Stomach (tissue), 9 donors: ENCODE results near the gene KRT6B. TPM values are rescaled to one million over a fixed set of nuclear protein-coding genes. Genes with fewer than 3 reads are reported as not detected.

Source experiments
- DNase-seq, 2 donors: peaks; one replicate each; pipeline versions ENCODE4 v3.0.0 to v3.0.0-alpha.2; 2013 to 2019
- H3K27ac ChIP-seq, 5 donors: fragments of 200-600 bp in 4 of 5; sonication (generic) in 4 of 5; one replicate each; pipeline ENCODE4 v1.5.1; 2013 to 2019; ENCODE audit warnings: mild to moderate bottlenecking in 1 of 5, moderate library complexity in 1 of 5
- H3K27me3 ChIP-seq, 3 donors: fragments of 200-600 bp; sonication (generic); one replicate each; pipeline ENCODE4 v1.5.1; 2017 to 2019; ENCODE audit warnings: mixed run types in 1 of 3
- H3K36me3 ChIP-seq, 4 donors: fragments of 200-600 bp; sonication (generic); 1 replicate in 3 of 4; 2 replicates in 1 of 4; pipeline ENCODE4 v1.5.1; 2016 to 2019
- H3K4me1 ChIP-seq, 4 donors: fragments of 200-600 bp; sonication (generic); one replicate each; pipeline ENCODE4 v1.5.1; 2016 to 2019
- H3K4me3 ChIP-seq, 4 donors: fragments of 200-600 bp; sonication (generic) in 3 of 4; one replicate each; pipeline ENCODE4 v1.5.1; 2016 to 2019; ENCODE audit warnings: mild to moderate bottlenecking in 1 of 4
- H3K9me3 ChIP-seq, 4 donors: fragments of 200-600 bp; sonication (generic); one replicate each; pipeline ENCODE4 v1.5.1; 2016 to 2019
- EP300 ChIP-seq: sonication (generic); formaldehyde crosslinking; IDR thresholded peaks from one replicate; pipeline ENCODE4 v1.6.1; 2017; ENCODE audit warnings: antibody characterized with exemption
- POLR2A ChIP-seq, 4 donors: fragments of 450-650 bp; IDR thresholded peaks; one replicate each; pipeline ENCODE4 v1.6.1; 2016; ENCODE audit warnings: antibody characterized with exemption in 4 of 4, control low read depth in 2 of 4, mild to moderate bottlenecking in 1 of 4, moderate library complexity in 1 of 4
- POLR2AphosphoS5 ChIP-seq, 3 donors: sonication (generic); formaldehyde crosslinking; IDR thresholded peaks; one replicate each; pipeline ENCODE4 v1.6.1; 2016; ENCODE audit warnings: antibody characterized with exemption in 3 of 3
- WGBS, 5 donors: extraction: QIAGEN DNeasy Blood & Tissue Kit in 3 of 5; methylation state at CpG; one replicate each; pipeline versions ENCODE4 v1.1.5 to v1.1.7; 2013 to 2018; 5-methylcytosine and 5-hydroxymethylcytosine counted together
- intact Hi-C: fragments of 100-400 bp; cut with DNase I; formaldehyde crosslinking; loops from one replicate; pipeline ENCODE4 v1.15.1; 2023; ENCODE audit warnings: low total_unique reads
- polyA plus RNA-seq, 3 donors: library from polyadenylated mRNA; stranded (reverse); fragments of 200-250 nt; gene quantifications; one replicate each; pipeline ENCODE4 v1.2.3, GENCODE V29; 2013
- total RNA-seq, 5 donors: library from RNA; depleted of rRNA; stranded (reverse); fragments of >200 nt; gene quantifications; one replicate each; pipeline versions ENCODE4 v1.1.0 to v1.2.3, GENCODE V29; 2014 to 2016
- TF ChIP-seq, protein P1 (sequence below), 7 experiments: fragments of 450-650 bp in 4 of 7; fragments of 200-600 bp in 3 of 7; sonication (generic) in 3 of 7; IDR thresholded peaks; one replicate each; pipeline ENCODE4 v1.5.1; 2016 to 2019; ENCODE audit warnings: antibody characterized with exemption in 7 of 7, control low read depth in 2 of 7, mild to moderate bottlenecking in 1 of 7
- donor health status: healthy with polysubstance abuse.
- donor health status: Bipolar disorder and iron deficiency.
- donor health status: healthy.

The KRT6B gene
- total and polyA plus RNA-seq, 8 donors, result 0.46 to 9.2 (median 0.55) TPM; not detected in 5

GRCh38 chr12:52474212-52474611, 22.3 kb upstream of the KRT6B start:
- Histone ChIP-seq H3K36me3 (no peaks in the 10 kb centered on the region), H3K27ac (no peak overlapping the region), H3K27me3 (no peaks in the 10 kb centered on the region), H3K4me1 (no peaks in the 10 kb centered on the region), H3K4me3 (no peak overlapping the region), H3K9me3 (no peaks in the 10 kb centered on the region)
- DNase-seq, result no peak
- intact Hi-C loops, result no loop called here
- TF ChIP-seq POLR2A (IDR thresholded peaks at IDR 0.05) (no peak), POLR2AphosphoS5 (IDR thresholded peaks at IDR 0.05) (no peak), EP300 (no peak)
- TF ChIP-seq, protein P1, sequence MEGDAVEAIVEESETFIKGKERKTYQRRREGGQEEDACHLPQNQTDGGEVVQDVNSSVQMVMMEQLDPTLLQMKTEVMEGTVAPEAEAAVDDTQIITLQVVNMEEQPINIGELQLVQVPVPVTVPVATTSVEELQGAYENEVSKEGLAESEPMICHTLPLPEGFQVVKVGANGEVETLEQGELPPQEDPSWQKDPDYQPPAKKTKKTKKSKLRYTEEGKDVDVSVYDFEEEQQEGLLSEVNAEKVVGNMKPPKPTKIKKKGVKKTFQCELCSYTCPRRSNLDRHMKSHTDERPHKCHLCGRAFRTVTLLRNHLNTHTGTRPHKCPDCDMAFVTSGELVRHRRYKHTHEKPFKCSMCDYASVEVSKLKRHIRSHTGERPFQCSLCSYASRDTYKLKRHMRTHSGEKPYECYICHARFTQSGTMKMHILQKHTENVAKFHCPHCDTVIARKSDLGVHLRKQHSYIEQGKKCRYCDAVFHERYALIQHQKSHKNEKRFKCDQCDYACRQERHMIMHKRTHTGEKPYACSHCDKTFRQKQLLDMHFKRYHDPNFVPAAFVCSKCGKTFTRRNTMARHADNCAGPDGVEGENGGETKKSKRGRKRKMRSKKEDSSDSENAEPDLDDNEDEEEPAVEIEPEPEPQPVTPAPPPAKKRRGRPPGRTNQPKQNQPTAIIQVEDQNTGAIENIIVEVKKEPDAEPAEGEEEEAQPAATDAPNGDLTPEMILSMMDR (IDR thresholded peaks at IDR 0.05), result no peak
- WGBS, 5 donors, result 89 to 98% (median 90%) methylated on average over 2 of the region's 2 CpGs

DNA sequence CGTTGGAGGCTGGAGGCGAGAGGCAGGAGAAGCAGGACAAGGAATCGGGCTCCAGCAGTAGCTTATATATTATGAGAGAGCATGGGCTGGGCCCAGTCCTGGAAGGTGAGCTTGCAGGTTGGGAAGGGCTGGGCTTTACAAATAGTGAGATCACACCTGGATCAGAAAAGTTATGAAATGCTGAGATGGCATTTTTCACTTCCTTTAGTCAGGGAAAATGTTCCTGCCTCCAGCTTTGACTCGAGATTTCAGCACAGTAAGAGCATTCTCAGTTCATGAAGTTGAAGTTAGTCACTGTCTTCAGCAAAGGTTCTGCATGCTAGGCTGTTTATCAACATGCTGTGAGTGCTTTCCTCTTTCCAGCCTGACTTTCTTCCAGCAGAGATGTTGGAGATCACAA, 21.8 kb upstream of the KRT6B start, which contains the start of gene KRT6C:
KRT6C (minus strand) TSS at position 38 of the 400 bp plus-strand sequence. CDS start 68 bp downstream, outside the sequence.
- no peak for TF ChIP-seq EP300
- TF ChIP-seq, protein P1 (IDR thresholded peaks at IDR 0.05), result no peak
- no peak for TF ChIP-seq POLR2AphosphoS5 (IDR thresholded peaks at IDR 0.05)
- no peak for TF ChIP-seq POLR2A (IDR thresholded peaks at IDR 0.05)
- H3K27me3 ChIP-seq, result no peaks in the 10 kb centered on the region
- no peak within 1 kb of the TSS for H3K4me3 ChIP-seq
- intact Hi-C loops, result no loop called here
- H3K36me3 ChIP-seq, result no peaks in the 10 kb centered on the region
- no peak within 1 kb of the TSS for H3K27ac ChIP-seq
- WGBS, 5 donors, result 51 to 70% (median 56%) methylated on average over 4 of the region's 4 CpGs
- no peaks in the 10 kb centered on the region for H3K4me1 ChIP-seq
- no peaks in the 10 kb centered on the region for H3K9me3 ChIP-seq
- peak in 1 of 2 donors; percentile 65 for DNase-seq

- 70 to 90% (median 81%) methylated on average over 4 of the region's 4 CpGs for WGBS, 5 donors
- TF ChIP-seq, protein P1 (IDR thresholded peaks at IDR 0.05), result no peak
- TF ChIP-seq EP300 (no peak), POLR2A (IDR thresholded peaks at IDR 0.05) (no peak), POLR2AphosphoS5 (IDR thresholded peaks at IDR 0.05) (no peak)
- Histone ChIP-seq H3K27me3 (no peaks in the 10 kb centered on the region), H3K27ac (no peak overlapping the region), H3K4me3 (no peak overlapping the region), H3K9me3 (no peaks in the 10 kb centered on the region), H3K36me3 (no peaks in the 10 kb centered on the region), H3K4me1 (no peaks in the 10 kb centered on the region)
- intact Hi-C loops, result no loop called here
- DNase-seq, result no peak
Observed at GRCh38 chr12:52469853-52470252, 17.9 kb upstream of the KRT6B start.

DNA sequence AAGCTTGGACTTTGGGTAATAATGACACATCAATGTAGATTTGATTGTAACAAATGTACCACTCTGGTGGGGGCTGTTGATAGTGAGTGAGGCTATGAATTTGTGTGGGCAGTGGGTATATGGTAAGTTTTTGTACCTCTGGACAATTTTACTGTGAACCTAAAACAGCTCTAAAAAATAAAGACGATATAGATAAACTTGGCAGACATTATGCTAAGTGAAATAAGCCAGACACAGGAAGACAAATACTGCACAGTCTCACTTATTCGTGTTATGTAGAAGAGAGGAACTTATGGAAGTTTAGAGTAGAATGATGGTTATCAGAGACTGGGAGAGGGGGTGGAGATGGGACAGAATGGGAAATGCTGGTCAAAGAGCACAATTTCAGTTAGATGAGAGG, 13.0 kb upstream of the KRT6B start:
- no peaks in the 10 kb centered on the region for H3K9me3 ChIP-seq
- no peak overlapping the region for H3K27ac ChIP-seq
- H3K4me3 ChIP-seq, result no peak overlapping the region
- intact Hi-C loops, result no loop called here
- no peaks in the 10 kb centered on the region for H3K4me1 ChIP-seq
- TF ChIP-seq, protein P1 (IDR thresholded peaks at IDR 0.05), result no peak
- TF ChIP-seq POLR2AphosphoS5 (IDR thresholded peaks at IDR 0.05) (no peak), EP300 (no peak), POLR2A (IDR thresholded peaks at IDR 0.05) (no peak)
- DNase-seq, result peak in 1 of 2 donors; percentile 31
- H3K36me3 ChIP-seq, result no peaks in the 10 kb centered on the region
- 31 to 55% (median 44%) methylated on average over 2 of the region's 2 CpGs for WGBS, 5 donors
- H3K27me3 ChIP-seq, result no peaks in the 10 kb centered on the region
